ENCODE data around the gene HHIPL1.

DNA sequence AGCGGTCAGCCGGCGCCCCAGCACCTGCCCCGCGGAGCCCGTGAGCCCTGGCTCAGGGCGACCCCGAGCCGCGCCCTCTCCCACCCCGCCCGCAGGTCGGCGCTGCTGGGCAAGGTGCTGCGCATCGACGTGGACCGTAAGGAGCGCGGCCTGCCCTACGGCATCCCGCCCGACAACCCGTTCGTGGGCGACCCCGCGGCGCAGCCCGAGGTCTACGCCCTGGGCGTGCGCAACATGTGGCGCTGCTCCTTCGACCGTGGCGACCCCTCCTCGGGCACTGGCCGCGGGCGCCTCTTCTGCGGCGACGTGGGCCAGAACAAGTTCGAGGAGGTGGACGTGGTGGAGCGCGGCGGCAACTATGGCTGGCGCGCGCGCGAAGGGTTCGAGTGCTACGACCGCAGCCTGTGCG, 14.4 kb downstream of the HHIPL1 start:
- TF ChIP-seq POLR2AphosphoS5 (IDR thresholded peaks at IDR 0.05; ENCODE audit: low read depth, low read length) (no peak), CHD2 (IDR thresholded peaks at IDR 0.05; ENCODE audit: low read length) (no peak)
- TF ChIP-seq, protein P1, sequence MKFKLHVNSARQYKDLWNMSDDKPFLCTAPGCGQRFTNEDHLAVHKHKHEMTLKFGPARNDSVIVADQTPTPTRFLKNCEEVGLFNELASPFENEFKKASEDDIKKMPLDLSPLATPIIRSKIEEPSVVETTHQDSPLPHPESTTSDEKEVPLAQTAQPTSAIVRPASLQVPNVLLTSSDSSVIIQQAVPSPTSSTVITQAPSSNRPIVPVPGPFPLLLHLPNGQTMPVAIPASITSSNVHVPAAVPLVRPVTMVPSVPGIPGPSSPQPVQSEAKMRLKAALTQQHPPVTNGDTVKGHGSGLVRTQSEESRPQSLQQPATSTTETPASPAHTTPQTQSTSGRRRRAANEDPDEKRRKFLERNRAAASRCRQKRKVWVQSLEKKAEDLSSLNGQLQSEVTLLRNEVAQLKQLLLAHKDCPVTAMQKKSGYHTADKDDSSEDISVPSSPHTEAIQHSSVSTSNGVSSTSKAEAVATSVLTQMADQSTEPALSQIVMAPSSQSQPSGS (IDR thresholded peaks at IDR 0.05; ENCODE audit: low read length): no peak

Data from H1 (cell line).